GM19324 (cell line): ENCODE data around the gene EP400.
"Not testable (repeated sequence)": the region's sequence is repeated elsewhere in the genome, so short reads cannot be mapped to it uniquely, and the experiment has no call there.

ENCODE experiments used
- ATAC-seq: cut with Tn5 transposase; IDR thresholded peaks from one replicate; pipeline ENCODE4 v1.9.1; 2021; ENCODE audit warnings: mild to moderate bottlenecking, moderate library complexity; ENCODE audit not compliant: unreplicated experiment, low FRiP score

Gene EP400

DNA sequence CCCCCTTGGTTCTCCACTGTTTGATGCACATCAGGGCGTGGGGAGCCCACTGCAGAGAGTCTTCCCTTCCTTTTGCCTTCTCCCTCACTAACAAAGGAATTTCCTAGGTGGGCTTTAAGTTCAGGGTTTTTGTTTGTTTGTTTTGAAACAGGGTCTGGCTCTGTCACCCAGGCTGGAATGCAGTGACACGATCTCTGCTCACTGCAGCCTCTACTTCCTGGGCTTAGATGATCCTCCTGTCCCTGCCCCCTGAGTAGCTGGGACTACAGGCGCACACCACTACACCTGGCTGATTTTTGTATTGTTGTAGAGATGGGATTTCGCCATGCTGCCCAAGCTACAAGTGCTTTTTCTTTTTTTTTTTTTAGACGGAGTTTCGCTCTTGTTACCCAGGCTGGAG, 33.8 kb downstream of the EP400 start:
- no peak for ATAC-seq

DNA sequence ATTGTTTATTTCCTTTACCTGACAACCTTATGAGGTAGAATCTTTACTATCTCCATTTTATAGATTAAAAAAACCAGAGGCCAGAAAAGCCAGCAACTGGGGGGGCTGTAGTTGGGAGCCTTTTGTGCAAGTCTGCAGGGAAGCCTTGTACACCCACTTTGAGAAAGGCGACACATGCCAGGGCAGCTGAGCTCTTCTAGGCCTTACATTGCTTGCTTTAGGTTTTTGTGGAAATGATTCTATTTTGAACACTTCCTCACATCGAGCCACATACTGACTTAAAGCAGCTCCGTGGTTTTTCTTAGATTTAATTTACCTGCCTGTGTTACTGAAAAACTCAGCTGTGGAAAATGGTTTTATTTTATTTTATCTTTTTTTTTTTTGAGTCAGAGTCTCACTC, 34.6 kb downstream of the EP400 start:
- no peak for ATAC-seq

DNA sequence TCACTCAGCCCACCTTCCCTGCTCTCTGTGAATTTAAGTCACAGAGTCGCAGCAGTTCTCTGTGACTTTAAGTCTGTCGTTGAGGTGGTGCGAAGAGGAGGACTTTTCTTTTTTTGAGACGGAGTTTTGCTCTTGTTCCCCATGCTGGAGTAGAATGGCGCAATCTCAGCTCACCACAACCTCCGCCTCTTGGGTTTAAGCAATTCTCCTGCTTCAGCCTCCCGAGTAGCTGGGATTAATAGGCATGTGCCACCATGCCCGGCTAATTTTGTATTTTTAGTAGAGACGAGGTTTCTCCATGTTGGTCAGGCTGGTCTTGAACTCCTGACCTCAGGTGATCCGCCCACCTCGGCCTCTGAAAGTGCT, 35.8 kb downstream of the EP400 start:
- not testable (repeated sequence) for ATAC-seq

DNA sequence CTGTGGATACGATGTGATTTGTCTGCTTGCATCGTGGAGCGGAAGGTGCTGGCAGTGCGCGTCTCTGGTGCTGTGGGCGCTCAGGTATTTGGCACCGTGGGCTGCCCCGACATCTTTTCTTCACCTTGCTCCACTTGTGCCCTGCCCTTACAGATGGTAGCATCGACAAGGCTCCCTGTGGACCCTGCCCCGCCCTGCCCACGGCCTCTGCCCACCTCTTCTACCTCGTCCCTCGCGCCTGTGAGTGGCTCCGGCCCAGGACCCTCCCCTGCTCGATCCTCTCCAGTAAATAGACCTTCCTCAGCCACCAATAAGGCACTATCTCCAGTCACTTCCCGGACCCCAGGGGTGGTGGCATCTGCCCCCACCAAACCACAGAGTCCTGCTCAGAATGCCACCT, 36.6 kb downstream of the EP400 start:
- ATAC-seq: no peak

DNA sequence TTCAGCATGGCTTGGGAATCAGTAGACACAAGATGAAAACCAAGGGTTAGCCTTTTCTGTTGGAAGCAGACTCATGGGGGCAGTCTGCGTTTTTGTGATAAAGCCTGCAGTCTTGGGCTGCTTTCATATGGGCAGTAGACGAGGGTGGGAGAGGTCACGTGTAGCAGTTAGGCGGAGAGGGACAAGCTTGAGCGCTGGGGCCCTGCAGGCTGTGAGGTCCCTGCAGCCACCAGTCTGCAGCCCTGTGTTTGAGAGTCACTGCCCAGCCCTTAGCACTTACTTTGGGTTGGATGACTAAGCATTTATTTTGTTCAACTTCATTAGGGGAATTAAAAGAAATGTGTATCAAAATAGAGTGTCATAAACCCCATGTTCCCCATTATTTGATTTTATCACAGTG, 37.2 kb downstream of the EP400 start:
- ATAC-seq: no peak

DNA sequence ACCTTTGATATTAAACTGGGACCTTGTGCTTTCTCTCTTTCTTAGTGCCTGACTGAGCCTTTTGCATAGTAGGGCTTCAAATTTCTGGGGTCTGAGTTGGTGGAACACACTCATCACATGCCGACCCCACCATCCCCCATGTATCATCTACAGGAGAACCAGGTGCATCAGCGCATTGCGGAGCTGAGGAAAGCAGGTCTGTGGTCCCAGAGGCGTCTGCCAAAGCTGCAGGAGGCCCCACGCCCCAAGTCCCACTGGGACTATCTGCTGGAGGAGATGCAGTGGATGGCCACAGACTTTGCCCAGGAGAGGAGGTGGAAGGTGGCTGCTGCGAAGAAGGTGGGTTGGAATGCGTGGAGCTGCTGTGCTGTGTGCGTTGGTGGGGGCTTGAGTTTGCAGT, 37.8 kb downstream of the EP400 start:
- no peak for ATAC-seq

DNA sequence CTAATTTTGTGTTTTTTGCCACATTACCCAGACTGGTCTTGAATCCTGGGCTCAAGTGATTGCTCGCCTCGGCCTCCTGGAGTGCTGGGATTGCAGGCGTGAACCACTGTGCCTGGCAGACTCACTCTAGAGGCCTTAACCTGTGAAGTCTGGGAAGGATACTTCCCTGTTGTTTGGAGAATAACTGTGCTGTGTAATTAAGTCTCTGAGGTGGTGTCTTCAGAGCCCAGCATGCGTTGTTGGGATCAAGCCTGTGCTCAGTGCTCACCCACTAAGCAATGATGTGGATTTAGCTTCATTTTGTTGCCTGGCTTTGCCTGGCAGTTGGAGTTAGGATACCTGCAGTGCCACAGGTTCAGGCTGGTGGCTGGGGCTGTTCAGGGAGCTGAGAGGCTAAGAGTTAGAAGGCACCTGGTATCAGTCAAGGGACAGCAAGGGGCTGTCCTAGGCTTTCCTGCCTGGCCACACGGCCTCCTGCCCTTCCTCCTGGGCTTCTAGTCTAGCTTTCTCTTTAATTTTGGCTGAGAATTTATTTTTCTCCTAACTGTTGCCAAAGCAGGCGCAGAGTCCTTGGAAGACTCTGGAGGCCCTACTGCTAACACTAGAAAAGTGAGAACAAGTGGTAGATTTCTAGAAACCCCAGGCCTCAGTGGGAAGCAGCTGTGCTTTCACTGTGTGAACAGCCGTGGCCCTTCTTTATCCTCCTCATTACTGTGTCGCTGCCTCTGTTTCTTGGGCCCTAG, 38.5 kb downstream of the EP400 start:
- ATAC-seq: no peak

DNA sequence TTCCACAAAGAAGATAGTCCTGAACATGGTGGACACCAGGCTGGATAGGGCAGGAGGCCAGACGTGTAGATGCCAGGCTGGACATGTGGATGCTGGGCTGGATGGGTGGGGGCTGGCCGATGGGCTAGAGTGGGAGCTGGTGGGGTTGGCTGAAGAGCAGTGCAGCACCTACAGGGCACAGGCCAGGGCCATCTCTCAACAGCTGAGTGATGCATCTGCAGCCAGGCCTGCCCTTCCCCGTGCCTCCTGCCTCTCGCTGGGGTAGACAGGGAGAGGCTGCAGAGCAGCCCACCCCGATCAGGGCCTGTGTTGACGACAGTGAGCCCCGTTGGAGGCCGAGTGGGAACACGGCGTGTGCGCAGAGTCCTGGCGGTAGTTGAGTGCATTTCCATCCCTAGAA, 39.3 kb downstream of the EP400 start:
- ATAC-seq: no peak

DNA sequence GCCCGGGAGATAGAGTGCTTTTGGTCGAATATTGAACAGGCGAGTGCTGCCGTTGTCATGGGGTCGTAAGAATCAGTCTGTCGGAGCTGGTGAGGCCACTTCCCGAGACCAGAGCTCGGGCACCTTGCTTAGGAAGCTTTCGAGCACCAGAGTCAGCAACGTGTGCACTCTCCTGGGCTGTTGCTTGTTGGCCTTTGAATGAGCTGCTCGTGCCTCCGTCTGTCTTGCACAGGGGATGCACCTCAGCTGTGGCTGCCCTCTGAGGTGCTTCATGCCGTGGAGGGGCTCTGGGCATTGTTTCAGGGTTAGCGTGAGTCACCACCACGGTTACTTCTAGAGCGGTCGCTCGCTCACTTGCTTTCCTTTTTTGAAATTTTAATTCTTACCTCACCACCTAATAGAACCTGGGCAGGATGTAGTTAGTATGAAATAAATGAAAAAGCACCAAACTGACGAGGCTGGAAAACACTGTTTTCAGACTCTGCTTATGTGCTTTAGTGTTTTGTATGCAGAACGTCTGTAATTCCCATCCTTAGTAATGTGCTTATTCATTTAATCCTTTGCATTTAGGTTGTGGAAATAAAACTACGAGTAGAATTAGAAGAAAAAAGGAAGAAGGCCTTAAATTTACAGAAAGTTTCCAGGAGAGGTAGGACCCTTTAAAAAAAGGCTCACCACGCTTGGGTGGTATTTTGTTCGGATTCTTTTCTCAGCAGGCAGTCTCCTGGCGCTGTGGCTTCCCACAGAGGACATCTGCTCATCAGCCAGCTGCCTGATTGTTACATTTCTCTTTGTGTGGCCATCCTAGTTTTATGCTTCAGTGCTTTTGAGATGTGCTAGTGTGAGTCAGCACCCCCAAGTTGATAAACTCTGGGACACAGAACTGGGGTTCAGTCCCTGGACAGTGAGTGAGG, 40.6 kb downstream of the EP400 start:
- ATAC-seq: no peak

DNA sequence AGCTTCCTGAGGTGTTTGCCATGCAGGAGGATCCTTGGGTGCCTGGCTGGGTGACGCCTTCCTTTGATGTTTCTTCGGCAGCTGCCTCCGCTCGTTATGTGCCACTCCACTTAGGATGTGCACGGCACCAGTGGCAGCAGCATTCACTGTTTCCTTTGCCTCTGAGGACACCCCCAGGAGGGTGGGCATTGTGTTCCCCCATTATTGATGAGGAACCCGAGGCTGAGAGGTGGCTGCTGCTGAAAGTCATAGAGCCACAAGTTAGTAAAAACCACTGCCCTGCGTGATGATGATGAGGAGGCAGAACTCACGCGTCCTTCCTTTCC, 41.2 kb downstream of the EP400 start:
- no peak for ATAC-seq

DNA sequence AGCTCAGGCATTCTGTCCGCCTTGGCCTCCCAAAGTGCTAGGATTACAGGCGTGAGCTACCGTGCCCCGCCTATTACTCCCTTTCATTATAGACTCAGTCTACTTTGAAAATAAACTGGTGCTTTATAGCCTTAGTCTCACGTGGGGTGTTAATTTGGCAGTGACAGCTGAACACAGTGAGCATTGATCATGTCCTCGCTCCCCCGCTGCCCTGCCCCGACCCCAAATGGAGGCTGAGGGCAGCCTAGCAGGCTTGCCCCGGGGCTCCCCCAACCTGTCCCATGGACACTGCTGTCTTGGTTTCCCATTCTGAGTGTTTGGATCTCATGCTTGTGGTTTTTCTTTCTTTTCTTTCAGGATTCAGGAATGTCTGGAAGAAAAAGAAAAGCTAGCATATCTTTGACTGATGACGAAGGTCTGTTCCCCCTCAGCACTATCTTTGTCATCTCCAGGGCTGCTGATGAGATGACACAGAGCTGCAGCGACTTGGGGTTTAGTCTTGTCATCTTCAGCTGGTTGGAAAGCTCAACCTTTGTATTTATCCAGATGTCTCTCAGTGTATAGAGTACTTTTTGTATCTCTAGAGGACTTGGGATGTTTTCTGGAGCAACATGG, 42.2 kb downstream of the EP400 start:
- no peak for ATAC-seq

DNA sequence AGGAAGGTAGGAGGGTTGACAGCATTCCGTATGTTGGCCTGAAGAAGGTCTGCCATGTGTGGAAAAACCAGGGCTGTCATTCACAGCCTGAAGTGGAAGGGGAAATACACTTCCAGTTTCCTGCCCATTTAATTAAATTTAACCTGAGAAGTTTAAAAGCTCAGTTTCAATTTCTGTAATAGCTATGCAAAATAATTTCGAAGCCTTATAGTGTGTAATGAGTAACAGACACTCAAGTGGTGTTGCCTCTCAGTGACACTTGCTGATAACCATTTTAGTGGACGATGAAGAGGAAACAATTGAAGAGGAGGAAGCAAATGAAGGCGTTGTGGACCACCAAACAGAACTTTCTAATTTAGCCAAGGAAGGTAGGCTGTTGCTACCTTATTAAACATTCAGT, 44.8 kb downstream of the EP400 start:
- peak; percentile 75 for ATAC-seq

DNA sequence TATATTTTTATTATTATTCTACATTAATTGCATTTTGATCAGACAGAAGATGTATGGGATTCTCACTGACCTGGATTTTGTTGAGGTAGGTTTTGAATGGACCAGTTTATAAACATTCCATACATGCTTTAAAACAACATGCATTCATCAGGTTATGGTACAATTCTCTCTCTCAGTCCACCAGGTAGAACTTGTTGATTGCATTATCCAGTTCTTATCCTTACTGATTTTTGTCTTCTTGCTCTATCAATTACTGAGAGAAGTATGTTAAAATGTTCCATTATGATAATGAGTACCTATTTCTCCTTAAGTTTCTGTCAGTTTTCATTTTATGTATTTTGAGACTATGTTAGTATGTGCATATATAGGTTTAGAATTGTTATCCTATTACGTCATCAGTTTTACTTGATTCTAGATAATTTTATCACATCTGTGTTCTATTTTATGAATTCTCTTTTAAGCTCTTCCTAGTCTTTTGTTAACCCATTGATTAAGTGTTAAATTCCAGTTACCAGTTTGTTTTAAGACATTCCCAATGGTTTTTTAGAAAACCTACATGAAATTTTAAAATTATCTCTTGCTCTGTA, 50.6 kb downstream of the EP400 start:
- ATAC-seq: no peak

DNA sequence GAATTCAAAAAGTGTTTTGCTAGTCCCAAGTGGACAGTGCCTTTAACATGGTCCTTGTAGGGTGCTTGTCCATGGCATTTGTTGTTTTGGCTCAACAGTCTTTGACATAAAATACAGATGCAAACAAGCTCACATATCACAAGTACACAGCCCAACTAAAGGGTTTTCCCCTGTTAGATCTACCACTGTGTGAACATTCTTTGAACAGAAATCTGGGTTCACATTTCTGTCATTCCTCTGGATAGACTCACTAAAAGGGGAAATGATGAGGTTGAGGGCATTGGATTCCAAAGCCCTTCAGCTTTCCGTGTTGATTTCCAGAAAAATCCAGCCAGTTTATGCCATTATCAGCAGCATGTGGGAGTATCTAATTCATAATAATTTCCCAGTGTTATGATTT, 54.1 kb downstream of the EP400 start:
- ATAC-seq: no peak

DNA sequence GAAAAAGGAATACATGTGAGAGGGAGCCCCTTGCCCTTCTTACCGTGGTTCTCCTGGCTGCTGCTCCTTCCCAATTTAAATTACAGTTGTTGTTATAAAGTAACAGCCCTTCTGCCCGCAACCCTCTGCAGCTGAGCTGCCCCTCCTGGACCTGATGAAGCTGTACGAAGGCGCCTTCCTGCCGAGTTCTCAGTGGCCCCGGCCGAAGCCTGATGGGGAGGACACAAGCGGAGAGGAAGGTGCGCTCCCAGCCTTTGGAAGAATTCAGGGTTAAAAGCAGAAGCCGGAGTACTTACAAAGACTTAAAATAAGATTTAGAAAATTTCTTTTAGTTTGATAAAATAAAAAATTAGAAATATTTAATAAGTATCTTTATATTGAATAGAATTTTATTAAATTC, 55.2 kb downstream of the EP400 start:
- ATAC-seq: no peak

DNA sequence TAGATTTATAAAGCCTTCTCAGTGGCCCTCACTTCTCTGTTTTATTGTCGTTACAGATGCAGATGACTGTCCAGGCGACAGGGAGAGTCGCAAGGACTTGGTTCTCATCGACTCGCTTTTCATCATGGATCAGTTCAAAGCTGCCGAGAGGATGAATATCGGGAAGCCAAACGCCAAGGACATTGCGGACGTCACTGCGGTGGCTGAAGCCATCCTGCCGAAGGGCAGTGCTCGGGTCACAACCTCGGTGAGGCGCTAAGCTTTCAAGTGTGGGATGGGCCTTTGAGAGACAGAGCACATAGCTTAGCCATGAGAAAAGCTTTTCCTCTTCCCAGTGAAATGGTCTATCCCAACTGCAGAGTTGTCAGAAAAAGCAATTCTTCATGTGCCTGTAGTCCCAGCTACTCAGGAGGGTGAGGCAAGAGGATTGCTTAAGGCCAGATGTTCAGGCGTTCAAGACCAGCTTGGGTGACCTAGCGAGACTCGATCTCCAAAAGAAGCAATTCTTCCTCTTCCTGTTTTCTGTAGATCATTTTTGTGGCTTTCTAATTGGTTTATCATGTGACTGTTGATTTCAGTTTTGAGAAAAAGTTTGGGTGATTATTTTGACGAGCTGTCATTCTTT, 56.4 kb downstream of the EP400 start:
- ATAC-seq: no peak

DNA sequence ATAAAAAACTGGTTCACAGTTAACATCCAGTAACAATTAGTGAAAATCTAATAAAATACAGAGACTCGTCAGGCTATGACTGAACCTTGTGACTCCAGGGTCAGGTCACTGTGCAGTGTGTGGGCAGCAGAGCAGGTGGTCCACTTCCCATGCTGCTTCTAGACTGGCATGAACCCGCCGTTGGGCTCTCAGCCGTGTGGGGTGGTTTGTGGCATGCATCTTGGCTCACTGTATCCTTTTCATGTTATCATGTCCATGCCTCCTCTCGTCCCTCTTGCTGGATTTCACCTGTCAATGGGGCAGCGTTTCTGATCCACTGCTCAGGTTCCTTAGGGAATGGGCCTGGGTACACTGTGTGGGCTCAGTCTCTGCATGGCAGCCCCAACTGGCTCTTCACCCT, 57.3 kb downstream of the EP400 start:
- ATAC-seq: no peak

DNA sequence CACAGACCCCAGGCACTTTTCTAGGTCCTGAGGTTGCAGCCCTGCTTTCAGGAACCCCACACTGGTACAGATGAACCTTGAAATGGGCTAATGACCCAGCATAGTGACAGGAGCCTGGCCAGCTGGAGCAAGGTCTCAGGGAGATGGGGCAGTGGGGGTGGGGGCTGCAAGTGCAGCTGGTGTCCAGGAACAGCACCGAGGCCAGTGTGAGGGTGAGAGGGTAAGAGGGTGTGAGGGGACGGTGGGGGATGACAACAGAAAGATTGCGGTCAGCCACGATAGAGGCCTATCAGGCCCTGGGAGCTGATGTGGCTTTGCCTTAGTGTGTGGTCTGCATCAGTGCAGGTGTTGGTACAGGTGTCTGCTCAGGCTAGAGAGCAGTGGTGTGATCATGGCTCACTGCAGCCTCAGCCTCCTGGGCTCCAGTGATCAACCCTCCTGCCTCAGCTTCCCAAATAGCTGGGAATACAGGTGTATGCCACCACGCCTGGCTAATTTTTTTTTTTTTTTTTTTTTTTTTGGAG, 59.7 kb downstream of the EP400 start:
- ATAC-seq: no peak

DNA sequence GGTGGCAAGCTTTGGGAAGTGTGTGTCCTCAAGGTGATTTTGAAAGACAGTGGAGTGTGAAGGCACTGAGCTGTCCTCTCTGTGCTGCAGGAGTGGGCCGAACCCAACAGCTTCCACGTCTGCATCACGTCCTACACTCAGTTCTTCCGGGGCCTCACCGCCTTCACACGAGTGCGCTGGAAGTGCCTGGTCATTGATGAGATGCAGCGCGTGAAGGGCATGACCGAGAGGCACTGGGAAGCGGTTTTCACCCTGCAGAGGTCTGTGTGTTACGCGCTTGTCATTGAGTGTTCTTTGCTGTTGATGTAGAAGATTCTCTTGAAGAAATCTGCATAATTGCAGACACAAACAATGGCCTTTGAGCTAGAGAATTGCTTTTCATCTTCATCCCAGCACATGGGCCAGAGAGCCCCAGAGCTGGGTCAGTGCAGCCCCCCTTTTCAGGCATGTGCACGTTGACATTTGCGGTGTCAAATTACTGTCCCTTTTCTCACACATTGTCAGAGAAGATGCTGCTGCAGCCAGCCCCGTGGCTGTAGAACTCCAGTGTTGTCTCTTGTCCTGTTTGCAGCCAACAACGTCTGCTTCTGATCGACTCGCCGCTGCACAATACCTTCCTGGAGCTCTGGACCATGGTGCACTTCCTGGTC, 63.3 kb downstream of the EP400 start:
- no peak for ATAC-seq
